Ovary (tissue), 3 donors: Measurements from ENCODE around the gene ADGRV1.

Source experiments
- CTCF ChIP-seq, 3 donors: fragments of 450-650 bp in 2 of 3; fragments of 200-600 bp in 1 of 3; IDR thresholded peaks; one replicate each; pipeline versions ENCODE4 v1.5.1 to v1.8.0; 2016 to 2022; ENCODE audit warnings: antibody characterized with exemption in 3 of 3, mild to moderate bottlenecking in 1 of 3
- EP300 ChIP-seq: sonication (generic); formaldehyde crosslinking; IDR thresholded peaks from one replicate; pipeline ENCODE4 v1.6.1; 2017; ENCODE audit warnings: antibody characterized with exemption
- POLR2A ChIP-seq: fragments of 450-650 bp; IDR thresholded peaks from one replicate; pipeline ENCODE4 v1.6.1; 2017; ENCODE audit warnings: antibody characterized with exemption, mild to moderate bottlenecking, moderate library complexity
- donor health status: DM: no; HTN: no; CAD: no.

GRCh38 chr5:91038180-91038808 lies 479.7 kb downstream of the ADGRV1 start:
- TF ChIP-seq CTCF (IDR thresholded peaks at IDR 0.05) = no peak
- no peak for TF ChIP-seq POLR2A
- no peak for TF ChIP-seq EP300
